Measurements from ENCODE around the gene LIPJ.

The LIPJ gene

GRCh38 chr10:88608052-88608732 is 21.6 kb downstream of the LIPJ start:
- DNase-seq = no peak

DNA sequence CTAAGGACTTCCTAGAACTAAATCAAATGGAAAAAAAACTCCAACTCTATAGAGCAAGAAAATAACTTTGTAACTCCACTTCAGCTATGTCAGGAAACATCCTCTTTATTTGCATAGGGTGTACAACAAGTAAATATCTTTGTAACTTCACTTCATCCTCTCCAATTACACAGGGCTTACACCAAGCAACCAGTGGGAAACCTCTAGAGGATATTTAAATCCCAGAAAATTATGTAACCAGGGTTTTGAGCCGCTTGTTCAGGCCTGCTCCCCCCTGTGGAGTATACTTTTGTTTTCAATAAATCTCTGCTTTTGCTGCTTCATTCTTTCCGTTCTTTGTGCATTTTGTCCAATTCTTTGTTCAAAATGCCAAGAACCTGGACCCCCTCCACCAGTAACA is 22.2 kb downstream of the LIPJ start:
- DNase-seq = no peak

DNA sequence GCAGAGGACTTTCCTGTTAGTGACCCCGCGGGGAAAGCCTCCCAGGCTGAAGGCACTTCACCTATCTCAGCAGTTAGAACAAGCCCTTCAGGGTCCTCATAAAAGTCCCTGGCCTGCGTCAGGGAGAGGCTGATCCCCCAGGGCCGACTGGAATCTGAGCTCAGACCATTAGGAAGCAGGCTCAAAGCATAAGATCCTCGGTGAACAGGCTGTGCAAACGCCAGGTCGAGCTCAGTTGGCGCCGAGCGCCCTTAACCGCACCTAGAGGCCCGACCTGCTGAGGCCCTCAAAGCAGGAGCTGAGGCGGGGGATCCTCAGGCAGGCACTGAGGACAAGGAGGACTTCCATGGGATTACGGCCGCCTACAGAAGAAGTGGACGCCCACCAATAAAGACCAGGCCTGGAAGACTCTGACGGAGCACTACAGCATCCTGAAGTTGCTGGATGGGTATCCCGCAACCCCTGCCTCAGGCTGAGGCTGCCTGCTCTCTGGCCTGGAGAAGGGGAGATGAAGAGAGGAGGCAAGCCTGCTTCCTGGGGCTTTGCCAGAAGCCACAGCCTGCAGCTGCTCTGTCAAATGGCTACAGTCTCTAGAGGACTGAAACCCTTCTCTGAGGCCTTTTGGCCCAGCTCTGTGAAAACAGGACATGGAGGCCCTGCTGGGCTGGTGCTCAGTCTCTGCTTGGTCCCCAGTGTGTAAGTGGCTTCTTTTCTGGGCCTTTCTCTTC is 29.9 kb downstream of the LIPJ start:
- DNase-seq = no peak

GRCh38 chr10:88617772-88618300 is 31.3 kb downstream of the LIPJ start:
- peak; percentile 8 for DNase-seq

DNA sequence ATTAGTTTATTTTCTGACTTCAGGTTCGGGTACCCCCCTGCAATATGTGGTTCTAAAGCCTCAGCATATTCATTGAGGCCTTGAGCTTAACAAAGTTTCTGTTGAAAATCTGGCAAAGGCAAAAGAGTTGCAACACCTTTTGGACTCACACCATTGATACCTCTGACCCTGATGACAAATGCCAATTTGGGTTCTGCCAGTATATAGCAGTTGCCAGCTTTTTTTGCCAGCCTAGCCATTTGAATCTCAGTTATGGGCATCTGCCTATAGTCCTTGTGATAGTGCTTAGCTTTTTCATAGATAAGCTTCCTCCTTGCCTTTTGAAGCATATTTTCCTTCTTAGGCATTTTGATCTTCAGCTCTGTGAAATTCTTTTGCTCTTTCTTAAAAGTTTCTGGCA is 31.9 kb downstream of the LIPJ start:
- DNase-seq = no peak

GRCh38 chr10:88620441-88620840 is 33.9 kb downstream of the LIPJ start:
- no peak for DNase-seq

- no peak for DNase-seq
These were observed 37.3 kb downstream of the LIPJ start for GRCh38 chr10:88623835-88624234.

GRCh38 chr10:88624840-88625239 is 38.3 kb downstream of the LIPJ start:
- no peak for DNase-seq

DNA sequence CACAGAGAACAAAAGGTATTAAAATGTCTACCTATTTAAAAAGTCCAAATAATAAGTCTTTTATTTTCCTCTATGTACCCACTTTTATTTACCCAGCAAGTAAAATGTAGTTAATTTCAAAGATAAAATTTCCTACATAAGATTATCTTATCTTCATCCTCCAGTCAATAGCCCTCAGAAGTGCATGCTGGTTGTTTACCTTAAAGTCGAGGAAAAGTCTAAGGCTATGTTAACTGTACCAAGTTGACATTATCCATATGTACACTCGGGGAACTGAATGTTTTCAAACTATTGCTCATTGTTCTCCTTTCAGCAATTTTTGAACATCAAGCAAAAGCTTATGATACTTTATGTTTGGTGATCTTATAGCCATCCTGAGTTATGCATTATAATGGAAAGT is 53.6 kb downstream of the LIPJ start:
- no peak for DNase-seq

DNA sequence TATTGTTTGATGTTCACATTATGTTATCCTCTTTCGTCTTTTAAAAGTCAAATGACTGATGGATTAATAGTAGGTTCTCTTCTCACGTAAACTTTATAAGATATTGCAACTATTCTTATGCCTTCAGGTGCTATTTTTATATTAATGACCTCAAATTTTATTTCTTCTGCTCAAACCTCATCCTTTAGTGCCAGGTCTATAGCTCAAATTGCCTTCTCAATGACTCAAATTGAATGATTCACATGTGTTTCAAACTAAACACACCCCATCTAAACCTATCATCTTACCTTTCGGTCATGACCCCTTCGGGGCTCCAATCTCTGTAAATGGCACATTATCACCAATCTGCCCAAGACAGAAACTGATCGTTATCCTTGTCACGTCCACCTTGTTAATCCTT is 55.6 kb downstream of the LIPJ start:
- DNase-seq = no peak

DNA sequence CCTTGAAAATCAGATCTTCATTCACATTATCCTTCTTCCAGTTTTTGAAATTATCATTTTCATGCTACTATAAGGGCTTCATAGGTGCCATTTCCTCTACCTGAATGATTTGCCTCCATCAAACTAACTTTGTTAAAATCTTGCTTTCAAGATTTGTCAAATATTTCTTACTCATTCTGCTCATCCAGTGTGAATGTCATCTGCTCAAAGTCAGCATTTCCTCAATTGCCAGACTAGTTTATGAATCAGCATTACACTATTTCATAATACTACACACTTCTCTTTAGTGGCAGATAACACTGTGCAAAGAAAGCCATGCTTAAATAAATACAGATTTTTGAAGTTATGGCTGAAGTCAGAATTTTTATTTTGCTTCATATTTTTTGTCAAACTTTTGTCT is 56.4 kb downstream of the LIPJ start:
- no peak for DNase-seq

- DNase-seq = no peak
These were observed 60.6 kb downstream of the LIPJ start for GRCh38 chr10:88647061-88647615.

DNA sequence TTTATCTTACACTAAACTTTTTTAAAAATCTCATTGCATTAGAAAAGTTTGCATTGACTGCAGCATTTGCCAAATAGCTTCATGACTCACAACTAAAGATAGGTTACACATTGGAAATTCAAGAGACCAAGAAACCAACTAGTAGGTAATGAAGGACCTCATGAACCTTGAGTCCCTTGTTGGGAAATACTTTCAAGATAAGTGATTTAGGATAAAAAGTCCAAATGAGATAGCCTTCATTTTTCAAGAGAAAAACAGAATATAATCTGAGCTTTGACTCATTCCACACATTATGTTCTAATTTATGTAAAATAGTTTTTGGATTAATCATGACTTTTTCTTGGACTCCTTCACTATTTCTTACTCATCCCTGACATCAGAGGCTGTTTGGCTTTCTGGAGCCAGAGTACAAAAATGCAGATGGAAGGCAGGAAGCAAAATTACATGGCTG is 64.6 kb downstream of the LIPJ start:
- DNase-seq = peak; percentile 28

- no peak for DNase-seq
These were observed 66.1 kb downstream of the LIPJ start for GRCh38 chr10:88652616-88653015.
